Activated naive CD8-positive, alpha-beta T cell treated with anti-CD3 and anti-CD28 coated beads, Interleukin-2, amount 50 U/mL, for 16 hours (primary cell): Measurements from ENCODE around the gene AKAP3.

Experiments
- DNase-seq: peaks from one replicate; pipeline ENCODE4 v3.0.0-alpha.2; 2020; ENCODE audit warnings: low read depth, low spot score

AKAP3 gene

GRCh38 chr12:4648501-4649357 lies at the start of gene AKAP3, which contains the start of gene NDUFA9:
AKAP3 (minus strand) TSS chr12:4649051; CDS start chr12:4638196, 10,855 bp downstream.
NDUFA9 (plus strand) TSS chr12:4649114; CDS start chr12:4649127, 13 bp downstream.
- DNase-seq, result peak; percentile 39

DNA sequence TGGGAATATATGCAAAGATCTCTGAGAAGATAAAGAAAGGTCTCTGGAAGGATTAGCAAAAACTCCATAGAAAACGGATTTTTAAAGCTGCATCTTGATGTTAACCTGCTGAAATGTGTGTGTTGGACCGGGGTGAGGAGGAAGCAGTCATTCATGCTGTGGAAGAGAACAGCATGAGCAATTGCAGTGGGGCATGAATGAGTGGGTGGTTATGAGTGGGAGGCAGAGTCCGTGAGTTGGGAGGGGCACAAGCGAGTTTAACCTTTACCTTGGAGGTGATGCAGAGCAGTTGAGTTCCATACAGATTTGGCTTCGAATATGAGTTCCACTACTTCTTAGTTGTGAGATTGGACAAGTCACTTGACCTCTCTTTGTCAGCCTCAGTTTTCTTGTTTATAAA lies 41.9 kb upstream of the AKAP3 start:
- no peak for DNase-seq

- DNase-seq, result no peak
These were observed 36.5 kb upstream of the AKAP3 start for GRCh38 chr12:4685317-4685716.

- DNase-seq, result no peak
These were observed 32.9 kb upstream of the AKAP3 start for GRCh38 chr12:4681732-4682131.

- no peak for DNase-seq
These were observed 30.9 kb upstream of the AKAP3 start for GRCh38 chr12:4679711-4680110.

DNA sequence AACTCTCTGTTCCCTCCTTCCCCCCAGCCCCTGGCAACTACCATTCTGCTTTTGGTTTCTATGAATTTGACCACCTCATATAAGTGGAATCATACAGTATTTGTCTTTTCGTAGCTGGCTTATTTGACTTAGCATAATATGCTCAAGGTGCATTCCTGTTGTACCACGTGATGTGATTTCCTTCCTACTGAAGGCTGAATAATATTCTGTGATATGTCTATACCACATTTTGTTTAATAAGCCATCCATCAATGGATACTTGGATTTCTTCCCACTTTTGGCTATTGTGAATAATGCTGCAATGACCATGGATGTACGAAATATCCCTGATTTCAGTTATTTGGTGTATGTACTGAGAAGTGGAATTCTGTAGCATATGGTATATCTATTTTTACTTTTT lies 16.4 kb upstream of the AKAP3 start:
- DNase-seq, result no peak

GRCh38 chr12:4663971-4664505 lies 15.2 kb upstream of the AKAP3 start:
- DNase-seq, result no peak

DNA sequence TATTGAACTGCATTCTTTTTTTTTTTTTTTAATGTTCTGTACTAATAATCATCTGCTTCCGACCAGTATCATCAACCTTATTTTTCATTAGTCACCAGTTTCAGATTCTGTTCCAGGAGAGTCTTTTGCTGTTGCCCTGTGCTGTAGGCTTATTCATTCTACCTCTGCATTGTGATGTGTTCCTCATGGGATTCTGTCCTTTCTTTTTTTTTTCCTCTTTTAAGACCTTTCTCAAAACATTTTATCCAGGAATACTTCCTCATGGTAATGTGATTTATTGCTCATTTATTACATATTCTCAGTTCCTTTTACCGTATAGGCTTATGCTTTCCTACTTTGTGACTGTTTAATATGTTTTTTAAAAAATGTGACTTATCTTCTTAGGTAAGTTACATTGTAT lies 4.8 kb upstream of the AKAP3 start:
- no peak for DNase-seq

- DNase-seq, result no peak
These were observed 4.4 kb upstream of the AKAP3 start for GRCh38 chr12:4653257-4653656.

DNA sequence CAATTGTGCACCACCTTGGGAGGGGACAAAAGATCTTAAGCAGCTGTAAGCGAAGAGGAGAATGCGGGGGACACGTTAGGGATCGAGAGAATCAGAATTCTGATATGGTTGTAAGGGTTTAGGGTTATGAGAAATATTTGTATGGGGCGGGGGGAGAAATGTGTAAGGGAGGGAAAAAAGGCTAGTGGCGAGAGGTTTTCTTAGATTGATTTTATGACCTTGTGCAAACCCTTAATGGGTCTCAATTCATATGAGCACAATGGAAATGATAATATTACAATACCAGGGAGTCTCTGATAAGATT lies 459 bp upstream of the AKAP3 start:
- no peak for DNase-seq

GRCh38 chr12:4648104-4648500 lies 749 bp downstream of the AKAP3 start:
- no peak for DNase-seq

- no peak for DNase-seq
These were observed 3.8 kb downstream of the AKAP3 start for GRCh38 chr12:4645023-4645422.

DNA sequence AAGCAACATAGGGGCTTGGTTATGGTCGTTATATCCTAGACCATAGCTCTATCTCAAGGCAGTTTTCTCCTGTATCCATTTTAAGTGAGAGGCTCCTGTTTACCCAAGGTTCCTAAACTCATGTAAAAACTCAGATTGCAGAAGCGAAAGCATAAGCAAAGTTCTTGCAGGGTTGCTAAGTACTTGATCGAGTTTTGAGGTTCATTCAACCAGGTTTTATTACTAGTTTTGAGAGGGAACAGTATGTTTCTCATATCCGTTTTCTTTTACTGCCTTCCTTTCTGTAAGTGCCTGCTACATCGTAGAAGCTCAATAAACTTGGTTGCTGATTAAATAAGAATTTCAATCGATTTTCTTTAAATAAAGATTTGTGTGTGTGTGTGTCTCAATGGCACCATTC lies 5.1 kb downstream of the AKAP3 start:
- DNase-seq, result no peak

DNA sequence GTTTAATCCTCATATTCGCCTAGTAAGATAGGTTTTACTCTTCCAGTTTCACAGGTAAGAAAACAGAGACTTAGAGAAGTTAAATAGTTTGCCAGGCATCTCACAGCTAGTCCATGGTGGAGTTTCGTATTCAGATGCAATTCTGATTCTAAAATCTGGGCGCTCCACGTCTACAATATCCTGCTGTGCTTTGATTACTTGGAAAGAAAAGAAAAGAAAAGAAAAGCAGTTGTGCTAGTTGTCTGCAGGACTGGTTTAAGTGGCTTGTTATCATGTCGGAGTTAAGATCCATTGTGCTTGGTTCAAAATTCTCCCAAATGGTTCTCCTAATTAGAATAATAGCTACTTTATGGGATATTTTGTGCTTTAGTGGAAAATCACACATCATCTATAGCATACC lies 18.6 kb downstream of the AKAP3 start:
- DNase-seq, result no peak

GRCh38 chr12:4628406-4628805 lies 20.4 kb downstream of the AKAP3 start:
- no peak for DNase-seq

DNA sequence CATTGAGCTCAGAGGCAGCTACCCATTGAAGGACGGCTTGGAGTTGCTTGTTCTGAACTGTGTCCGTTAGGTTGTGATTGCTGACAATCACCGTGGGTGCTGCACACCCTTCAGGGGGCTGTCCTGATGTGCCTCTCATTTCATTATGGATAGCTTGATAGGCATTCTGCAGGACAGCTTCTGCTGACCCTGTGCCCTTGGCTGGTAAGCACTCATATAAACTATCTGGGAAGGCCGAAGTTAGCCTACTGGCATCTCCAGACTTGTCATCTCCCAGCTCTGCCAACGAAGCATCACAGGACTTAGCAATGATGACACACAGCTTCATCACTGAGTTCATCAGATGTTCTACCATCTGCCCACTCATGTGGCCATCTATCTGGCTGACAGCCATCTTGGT lies 22.3 kb downstream of the AKAP3 start:
- DNase-seq, result no peak

- DNase-seq, result no peak
These were observed 27.3 kb downstream of the AKAP3 start for GRCh38 chr12:4621511-4621910.

GRCh38 chr12:4615667-4616066 lies 33.2 kb downstream of the AKAP3 start:
- DNase-seq, result no peak

GRCh38 chr12:4610481-4610880 lies 38.4 kb downstream of the AKAP3 start:
- no peak for DNase-seq

DNA sequence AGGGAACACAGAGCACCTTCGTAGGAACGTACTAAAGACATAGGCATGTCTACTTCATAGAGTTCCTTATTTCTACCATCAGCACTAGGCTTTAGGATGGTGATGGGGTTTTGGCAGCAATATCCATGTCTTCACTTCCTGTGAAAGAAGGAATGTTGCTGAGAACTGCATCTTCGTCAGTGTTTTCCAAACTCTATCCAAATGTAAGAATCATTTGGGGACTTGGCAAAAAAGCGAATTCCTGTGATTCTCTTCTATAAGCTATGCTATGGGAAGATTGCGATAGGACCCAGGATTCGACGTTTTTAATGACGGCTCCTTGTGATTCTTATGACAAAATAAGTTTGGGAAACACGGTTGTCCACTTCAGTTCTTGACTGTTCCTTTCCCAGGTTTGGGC lies 39.8 kb downstream of the AKAP3 start:
- no peak for DNase-seq

DNA sequence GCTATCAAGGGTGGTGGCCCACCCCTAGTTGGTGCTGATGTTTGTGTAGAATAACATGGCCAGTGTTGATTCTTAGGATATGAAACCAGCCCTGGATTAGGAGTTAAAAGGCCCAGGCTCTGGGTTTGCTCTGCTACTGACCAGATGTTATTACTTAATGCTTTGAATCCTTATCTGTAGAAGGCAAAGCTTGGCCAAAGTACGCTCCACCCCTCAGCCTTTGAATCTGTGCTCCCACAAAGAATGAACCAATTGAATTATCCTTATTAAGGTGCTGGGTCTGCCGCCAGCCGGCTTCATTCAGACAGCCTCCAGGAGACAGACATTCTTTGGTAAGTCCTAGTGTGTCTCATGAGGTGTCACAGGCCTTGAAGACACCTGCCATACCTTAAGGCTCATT lies 41.8 kb downstream of the AKAP3 start:
- DNase-seq, result no peak

DNA sequence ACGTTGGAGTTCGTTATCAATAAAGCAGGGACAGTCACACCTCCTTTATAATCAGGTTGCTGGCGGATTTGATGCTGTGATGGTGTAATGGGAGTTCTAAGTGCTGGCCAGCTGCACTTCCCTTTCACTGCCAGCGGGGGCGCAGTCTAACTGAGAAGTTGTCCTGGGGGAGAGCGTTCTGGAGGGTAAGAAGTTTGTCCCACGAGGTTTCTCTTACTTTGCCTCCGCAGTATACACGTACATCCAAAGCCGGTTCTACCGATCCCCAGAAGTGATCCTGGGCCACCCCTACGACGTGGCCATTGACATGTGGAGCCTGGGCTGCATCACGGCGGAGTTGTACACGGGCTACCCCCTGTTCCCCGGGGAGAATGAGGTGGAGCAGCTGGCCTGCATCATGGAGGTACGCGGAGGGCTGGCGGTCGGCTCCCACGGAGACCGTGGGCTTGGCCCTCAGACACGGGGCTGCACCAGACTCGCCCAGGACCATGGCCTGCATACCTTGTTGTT lies 44.1 kb downstream of the AKAP3 start:
- DNase-seq, result peak; percentile 55

DNA sequence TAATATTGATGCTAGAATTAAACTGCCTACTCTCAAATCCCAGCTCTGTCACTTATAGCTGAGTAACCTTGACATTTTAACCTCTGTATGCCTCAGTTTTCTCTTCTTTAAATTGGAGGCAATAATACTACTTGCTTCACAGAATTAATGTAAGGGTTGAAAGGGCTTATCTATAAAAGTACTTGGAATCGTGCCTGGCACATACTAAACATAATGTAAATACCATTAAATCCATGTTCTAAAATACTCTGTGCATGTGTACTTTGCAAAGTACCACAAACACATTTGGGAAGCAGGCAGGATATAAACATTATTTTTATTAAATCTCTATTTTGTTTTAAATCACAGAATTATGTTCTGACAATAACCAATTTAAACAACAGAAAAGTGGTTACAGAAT lies 44.9 kb downstream of the AKAP3 start:
- no peak for DNase-seq
